ENCODE results near the gene MSH4.

GRCh38 chr1:75855010-75855409 lies 58.3 kb downstream of the MSH4 start:
- TF ChIP-seq CTCF (IDR thresholded peaks at IDR 0.05) (no peak), REST (IDR thresholded peaks at IDR 0.05) (no peak), CHD2 (IDR thresholded peaks at IDR 0.05; ENCODE audit: low read length, partially characterized antibody) (no peak), POLR2A (IDR thresholded peaks at IDR 0.05; ENCODE audit: low read length) (no peak), SMC3 (IDR thresholded peaks at IDR 0.05) (no peak)

Measured in A549 (cell line).